Measurements from ENCODE around the gene ZBTB34. TPM values are rescaled to one million over a fixed set of nuclear protein-coding genes. Genes with fewer than 3 reads are reported as not detected.

ZBTB34 gene
- total RNA-seq, 1 experiment from 2014 or later: 15.8 TPM

GRCh38 chr9:126874546-126875314 lies 14.3 kb downstream of the ZBTB34 start:
- Histone ChIP-seq H4K20me1 (ENCODE audit: control insufficient read depth, insufficient read depth, insufficient read length) (no peaks in the 10 kb centered on the region), H3T11ph (ENCODE audit: low read length) (no peak overlapping the region)
- no CpG with 5 or more reads among the region's 9 CpGs for WGBS (ENCODE audit: extremely low coverage, insufficient read length, low lambda C conversion rate)

More at GRCh38 chr9:126874546-126875314, 14.3 kb downstream of the ZBTB34 start:
- DNase-seq: no peak
- no peak overlapping the region for H2BK120ac ChIP-seq (ENCODE audit: low read depth, low read length, poor library complexity, severe bottlenecking)
- no peak for TF ChIP-seq CTCF (conservative IDR thresholded peaks at IDR 0.05)
- H2BK5ac ChIP-seq (ENCODE audit: insufficient read length, low read length): no peak overlapping the region
- no peak overlapping the region for H4K5ac ChIP-seq (ENCODE audit: insufficient read length, low read depth, low read length)
- H2AK5ac ChIP-seq (ENCODE audit: insufficient read length, low read length): no peak overlapping the region
- H3K4ac ChIP-seq (ENCODE audit: low read depth, low read length): no peak overlapping the region
- H3K14ac ChIP-seq (ENCODE audit: insufficient read depth, low read length): no peak overlapping the region
- Mint-ChIP-seq H3K27me3 (ENCODE audit: low read depth) (no peaks in the 10 kb centered on the region; the same call in 1 of the 2 replicates), H3K36me3 (ENCODE audit: insufficient read depth in 1 of 3, low read depth in 3 of 3) (peaks cover 6 to 9% (median 8%) of the 10 kb centered on the region in 3 experiments; a peak in 6 of 7 replicates), H3K27ac (peak overlapping the region in 1 of 3 experiments; percentile 2; a peak in 1 of 7 replicates), H3K9me3 (peaks cover 9% of the 10 kb centered on the region in 2 experiments), H3K4me1 (no peaks in the 10 kb centered on the region), H3K4me3 (no peak overlapping the region)
- H3K56ac ChIP-seq (ENCODE audit: insufficient read length, low read depth, low read length): no peak overlapping the region
- H4K91ac ChIP-seq (ENCODE audit: insufficient read length, low read depth, low read length): no peak overlapping the region
- H2BK20ac ChIP-seq (ENCODE audit: low read depth, low read length, poor library complexity, severe bottlenecking): no peak overlapping the region
- no peaks in the 10 kb centered on the region for H3K4me1 ChIP-seq (ENCODE audit: insufficient read depth, low read length)
- H2BK15ac ChIP-seq (ENCODE audit: low read depth, low read length): no peak overlapping the region
- H3K79me2 ChIP-seq (ENCODE audit: insufficient read depth, low read length): no peaks in the 10 kb centered on the region; the same call in 1 of the 2 replicates
- H3K23ac ChIP-seq (ENCODE audit: insufficient read length, low read depth, low read length): no peak overlapping the region
- H3K18ac ChIP-seq (ENCODE audit: insufficient read length, low read depth, low read length): no peak overlapping the region
- no peak overlapping the region for H3K9ac ChIP-seq (ENCODE audit: extremely low read depth, insufficient read length, low read length)
- no peaks in the 10 kb centered on the region for H3K9me3 ChIP-seq (ENCODE audit: control insufficient read depth, low read depth, low read length)
- no peak overlapping the region for H4K8ac ChIP-seq (replicated peaks; ENCODE audit: insufficient read length, low read depth, low read length)
- no peaks in the 10 kb centered on the region for H3K27me3 ChIP-seq (ENCODE audit: insufficient read depth, low read length)
- no peak overlapping the region for H2BK12ac ChIP-seq (ENCODE audit: insufficient read length, low read depth, low read length)
- H3K23me2 ChIP-seq (ENCODE audit: insufficient read length, low read depth, low read length, poor library complexity, severe bottlenecking): no peaks in the 10 kb centered on the region
- H2AFZ ChIP-seq (ENCODE audit: low read length): no peak overlapping the region
- no peak overlapping the region for H3K4me2 ChIP-seq (ENCODE audit: insufficient read depth, insufficient read length, low read length)
- peaks cover 6% of the 10 kb centered on the region for H3K79me1 ChIP-seq (ENCODE audit: insufficient read depth, low read depth, low read length, poor library complexity, severe bottlenecking)
- no peak overlapping the region for H3K27ac ChIP-seq (ENCODE audit: insufficient read length, low read depth, low read length)
